NCI-H1930 (cell line): ENCODE data around the gene APBB2.
"Not testable (repeated sequence)": the region's sequence is repeated elsewhere in the genome, so short reads cannot be mapped to it uniquely, and the experiment has no call there.

Experiments
- DNase-seq, 2 experiments: peaks; one replicate each; lab custom pipeline; 2025; lab: John Stamatoyannopoulos, UW

APBB2 gene

DNA sequence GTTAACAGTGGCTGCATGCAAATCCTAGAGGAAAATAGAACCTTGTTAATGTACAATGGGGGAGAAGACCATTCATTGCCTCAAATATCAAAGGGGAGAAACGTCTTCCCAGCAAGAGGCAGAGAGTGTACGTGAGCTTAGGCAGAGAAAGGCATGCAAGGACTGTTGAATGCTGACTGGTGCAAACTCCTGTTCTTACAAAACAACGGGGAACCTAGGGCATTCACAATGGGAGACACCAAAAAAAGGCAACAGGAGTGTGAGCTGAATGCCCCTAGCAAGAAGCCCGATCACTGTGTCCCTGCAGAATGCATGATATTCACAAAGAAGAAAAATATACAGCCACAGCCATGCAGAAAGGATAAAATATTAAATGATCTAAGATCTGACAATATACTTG lies 279.7 kb downstream of the APBB2 start:
- no peak for DNase-seq

DNA sequence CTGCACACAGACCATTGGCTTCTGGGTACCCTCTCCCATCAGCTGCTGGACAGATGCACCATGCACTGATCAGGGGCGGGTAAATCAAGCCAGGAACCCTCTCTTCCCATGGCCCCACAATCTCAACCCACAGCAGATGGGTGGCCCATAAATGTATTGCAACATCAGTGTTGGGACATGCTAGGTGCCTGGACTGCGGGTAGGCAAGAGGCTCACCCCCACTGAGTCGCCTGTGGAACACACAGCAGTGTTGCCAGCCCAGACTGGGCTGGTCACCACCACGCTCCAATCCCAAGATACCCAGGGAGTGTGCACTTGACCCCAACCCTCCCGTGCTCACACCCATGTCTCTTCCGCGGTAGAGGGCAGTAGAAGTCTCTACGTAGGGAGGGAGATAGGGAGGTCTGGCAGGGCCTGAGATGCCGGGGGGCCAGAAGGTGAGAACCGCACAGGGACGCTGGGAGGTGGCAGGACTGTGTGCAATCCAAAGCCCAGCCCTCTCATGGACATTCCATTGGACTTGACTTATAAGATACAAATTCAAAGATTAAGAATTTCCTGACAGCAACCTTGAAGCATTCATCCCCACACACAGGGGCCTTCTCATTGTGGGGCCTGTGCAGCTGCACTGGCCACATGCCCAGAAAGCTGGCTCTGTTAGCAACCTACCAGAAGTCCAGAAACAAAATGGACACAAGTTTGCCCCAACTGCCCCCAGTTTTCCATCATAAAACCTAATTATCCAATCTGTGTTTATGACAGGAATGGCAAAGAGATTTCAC lies 280.9 kb downstream of the APBB2 start:
- DNase-seq, result no peak

DNA sequence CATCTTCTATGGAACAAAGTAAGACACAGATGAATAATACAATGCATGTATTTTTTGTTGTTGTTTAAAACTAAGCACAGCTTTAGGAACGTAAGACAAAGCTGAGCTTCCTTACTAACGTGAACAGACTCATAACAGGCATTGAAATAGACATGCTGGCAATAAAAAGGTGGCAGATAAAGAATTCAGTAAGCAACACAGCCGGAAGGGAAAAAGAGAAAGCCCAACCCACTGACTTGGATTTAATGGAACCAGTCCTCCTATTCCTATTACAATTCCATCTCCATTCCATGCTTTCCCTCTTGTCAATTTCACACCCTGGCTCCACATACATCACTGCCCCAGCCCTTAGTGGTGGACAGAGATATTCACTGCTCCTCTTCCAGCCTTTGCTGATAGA lies 282.5 kb downstream of the APBB2 start:
- DNase-seq, result no peak

DNA sequence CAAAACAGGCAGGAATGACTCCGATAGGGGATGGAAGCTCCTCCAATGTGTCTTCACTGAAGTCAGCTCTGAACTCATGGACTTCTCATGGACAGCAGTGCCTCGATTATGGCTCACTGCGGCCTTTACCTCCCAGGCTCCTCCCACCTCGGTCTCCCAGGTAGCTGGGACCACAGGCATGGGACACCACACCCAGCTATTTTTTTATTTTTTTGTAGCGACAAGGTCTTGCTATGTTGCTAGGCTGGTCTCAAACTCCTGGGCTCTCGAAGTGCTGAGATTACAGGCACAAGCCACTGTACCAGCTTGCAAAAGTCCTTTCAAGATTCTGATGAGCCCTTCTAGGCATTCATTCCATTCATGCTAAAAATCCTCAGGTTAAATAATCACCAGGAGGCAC lies 283.1 kb downstream of the APBB2 start:
- no peak for DNase-seq

DNA sequence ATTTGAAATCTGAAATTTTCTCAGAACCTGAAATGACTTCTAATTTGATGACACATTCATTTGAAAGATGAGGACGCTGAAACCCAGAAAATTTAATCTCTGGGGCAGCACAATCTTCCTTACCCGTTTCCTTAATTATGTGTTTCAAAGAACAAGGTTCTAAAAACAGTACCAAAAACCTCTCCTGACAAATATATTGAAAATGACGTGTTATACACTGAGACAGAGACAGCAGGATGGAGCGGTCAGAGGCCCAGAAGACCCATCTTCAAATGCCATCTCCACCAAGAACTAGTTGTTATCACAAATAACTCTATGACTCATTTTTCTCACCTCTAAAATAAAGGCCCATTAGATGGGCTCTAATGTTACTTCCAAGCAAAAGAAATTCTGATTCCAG lies 287.3 kb downstream of the APBB2 start:
- DNase-seq, result no peak

DNA sequence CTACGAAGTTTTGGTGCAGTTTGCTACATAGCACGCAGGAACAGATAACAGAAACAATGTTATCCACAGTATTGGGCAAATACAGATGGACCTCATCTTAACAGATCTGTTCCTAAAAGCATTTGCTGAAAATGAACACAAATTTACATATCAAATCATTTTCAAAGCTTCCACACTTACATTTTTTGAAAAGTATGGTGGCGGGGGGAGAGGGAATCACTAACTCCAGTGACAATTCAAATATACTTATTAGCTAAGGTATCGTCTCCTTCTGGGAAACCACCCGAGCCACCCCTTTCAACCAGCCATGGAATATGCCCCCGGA lies 289.6 kb downstream of the APBB2 start:
- no peak for DNase-seq

DNA sequence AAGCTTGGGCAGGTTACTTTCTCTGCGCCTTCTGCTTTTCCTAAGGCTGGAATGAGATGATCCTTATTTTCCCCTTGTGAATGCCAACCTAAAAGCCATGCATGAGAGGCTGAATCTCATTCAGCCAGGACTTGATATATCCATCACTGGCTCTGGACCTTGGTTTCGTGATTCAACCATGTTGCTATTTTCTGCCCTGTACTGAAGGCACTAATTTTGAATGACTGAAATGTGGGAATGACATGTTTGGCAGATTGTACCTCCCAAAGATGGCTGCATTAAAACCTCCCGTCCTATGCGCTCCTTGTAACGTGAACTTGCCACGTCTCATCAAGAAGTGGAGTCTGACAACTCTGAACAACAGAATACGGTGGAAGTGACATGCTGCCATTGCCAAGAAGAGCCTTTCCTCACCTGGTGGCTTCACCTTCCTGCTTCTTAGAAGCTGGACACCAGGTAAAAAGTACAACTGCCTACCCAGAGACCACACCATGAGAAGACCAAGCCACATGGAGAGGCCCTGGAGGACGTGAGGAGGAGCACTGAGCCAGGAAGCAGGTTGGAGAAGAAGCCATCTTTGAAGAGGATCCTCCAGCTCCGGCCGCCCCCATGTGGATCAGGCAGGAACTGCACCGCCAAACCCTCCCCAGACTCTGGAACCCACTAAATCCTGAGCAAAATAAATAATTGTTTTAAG lies 290.1 kb downstream of the APBB2 start:
- DNase-seq, result no peak

DNA sequence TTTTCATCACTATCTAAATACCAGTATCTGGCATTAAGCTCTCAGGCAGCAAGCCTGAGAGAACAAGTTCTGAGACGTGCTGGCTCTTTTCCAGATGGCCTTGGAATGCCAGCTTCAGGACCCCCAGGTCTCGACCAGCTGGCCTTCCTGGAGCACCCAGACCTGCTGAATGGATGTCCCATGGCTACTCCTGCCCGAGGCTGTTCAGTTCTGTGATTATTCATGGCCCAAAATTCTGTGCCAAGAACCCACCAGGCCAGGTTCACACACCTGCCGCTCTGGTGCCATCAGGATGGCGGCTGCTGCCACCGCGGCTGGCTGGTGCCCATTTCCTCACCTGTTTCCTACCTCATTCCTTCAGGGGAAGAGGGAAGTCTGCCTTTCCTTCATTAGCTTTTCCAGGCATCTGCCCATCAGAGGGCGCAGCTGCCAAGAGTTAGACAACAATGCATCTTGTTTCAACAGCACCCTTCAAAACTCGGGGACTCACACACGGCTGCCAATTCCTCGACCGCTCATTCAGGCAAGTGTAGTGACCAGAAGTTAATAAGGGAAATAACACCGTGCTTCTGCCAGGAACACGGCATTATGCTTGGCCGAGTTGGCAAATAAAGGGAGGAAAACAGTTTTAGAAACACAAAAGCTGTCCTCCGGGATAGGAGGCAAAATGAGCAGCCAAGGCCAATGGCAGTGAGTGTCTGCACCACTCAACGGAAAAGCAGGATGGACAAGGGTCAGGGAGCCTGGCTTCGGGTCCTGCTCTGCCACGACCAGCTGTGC lies 290.8 kb downstream of the APBB2 start:
- no peak for DNase-seq

DNA sequence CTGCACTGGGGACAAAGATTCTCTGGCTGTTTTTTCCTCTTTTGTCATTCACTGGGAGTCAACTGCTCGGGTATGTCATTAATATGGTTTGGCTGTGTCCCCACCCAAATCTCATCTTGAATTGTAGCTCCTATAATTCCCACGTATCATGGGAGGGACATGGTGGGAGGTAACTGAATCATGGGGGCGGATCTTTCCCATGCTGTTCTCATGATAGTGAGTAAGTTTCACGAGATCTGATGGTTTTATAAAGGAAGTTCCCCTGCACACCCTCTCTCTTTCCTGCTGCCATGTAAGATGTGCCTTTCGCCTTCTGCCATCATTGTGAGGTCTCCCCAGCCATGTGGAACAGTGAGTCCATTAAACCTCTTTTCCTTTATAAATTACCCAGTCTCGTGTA lies 294.4 kb downstream of the APBB2 start:
- DNase-seq, result not testable (repeated sequence)

DNA sequence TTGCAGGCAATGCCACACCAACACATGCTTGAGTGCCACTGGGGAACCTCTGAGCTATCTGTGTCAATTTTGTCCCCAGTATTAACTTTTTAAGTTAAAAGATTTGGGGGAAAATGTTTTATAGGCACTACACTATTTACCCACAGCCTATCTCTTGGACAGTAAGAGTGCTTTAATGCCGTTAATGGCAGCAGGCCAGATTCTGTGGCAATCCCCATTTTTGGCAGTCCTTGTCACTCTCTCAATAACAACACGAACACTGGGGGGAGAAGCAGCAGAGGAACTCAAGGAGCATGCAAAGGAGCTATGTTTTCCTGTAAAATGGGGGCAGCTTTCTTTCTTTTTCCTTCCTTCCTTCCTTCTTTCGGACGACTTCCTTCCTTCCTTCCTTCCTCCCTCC lies 296.0 kb downstream of the APBB2 start:
- no peak for DNase-seq

DNA sequence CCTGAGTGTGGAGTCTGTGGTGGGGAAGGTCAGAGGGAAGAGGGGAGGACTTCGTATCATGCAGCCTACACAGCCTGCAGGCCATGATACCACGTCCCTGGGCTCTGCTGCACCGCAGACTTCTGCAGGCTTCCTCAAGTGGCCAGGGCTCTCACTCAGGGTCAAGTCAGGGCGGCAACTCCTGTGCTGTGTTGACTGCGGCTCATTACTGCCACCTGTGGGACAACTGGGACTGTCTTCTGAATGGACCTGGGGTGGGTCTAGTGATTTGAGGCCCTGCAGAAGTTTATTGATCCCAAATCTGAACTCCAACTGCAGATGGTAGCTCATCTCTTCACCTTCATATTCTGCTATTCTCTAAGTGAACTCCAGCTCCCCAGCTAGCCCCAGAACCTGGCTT lies 297.5 kb downstream of the APBB2 start:
- no peak for DNase-seq

DNA sequence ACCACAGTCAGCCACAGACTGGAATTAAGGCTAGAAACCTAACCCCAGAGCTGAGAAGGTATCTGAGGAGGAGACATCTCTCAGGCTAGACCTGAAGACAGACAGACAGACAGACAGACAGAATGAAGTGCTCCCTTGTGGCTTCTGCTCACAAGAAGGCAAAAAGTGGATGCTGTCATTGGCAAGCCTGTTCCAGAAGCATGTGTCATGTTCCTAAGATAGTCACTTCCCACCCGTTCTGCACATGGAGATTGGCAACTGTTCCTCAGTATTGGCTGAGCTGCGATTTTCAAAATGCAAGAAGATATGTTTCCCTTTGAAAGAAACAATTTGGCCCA lies 298.2 kb downstream of the APBB2 start:
- no peak for DNase-seq

DNA sequence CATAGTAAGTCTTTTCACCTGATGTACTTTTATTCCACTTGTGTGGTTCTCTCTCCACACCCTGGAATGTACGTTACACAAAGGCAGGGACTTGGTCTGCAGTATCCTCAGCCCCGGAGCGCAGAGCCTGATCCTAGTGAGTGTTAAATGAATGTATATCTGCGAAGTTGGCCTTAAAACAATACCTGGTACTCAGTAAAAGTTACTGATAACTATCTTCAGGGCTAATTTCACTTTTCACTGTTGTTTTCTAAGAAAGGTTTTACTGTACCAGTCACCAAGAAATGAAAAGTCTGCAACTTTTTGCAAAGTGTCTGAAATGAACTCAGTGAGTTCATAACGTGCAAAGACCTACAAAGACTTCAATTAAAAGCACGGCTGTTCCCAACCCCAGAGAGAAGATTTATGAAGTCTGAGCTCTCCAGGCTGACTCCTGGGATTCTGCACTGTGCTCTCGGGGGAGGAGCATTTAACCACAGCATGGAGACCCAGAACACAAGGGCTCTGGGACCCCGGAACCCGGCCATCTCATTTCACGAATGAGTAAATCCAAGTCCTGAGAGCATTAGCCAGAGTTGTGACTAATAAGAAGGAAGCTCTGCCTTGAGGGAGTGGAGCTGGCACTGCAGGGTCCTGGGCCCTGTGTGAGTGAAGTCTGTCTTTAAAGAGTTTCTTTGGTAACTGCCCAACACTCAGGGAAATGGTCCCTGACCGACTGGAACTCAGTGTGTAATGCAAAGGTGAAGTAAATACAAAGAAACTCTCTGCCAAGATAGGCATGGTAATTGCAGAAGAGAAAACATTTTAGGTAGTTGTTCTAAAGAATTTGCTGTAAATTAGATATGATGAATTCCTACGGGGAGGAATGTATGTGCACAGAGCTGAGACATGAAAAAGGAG lies 298.8 kb downstream of the APBB2 start:
- no peak for DNase-seq

DNA sequence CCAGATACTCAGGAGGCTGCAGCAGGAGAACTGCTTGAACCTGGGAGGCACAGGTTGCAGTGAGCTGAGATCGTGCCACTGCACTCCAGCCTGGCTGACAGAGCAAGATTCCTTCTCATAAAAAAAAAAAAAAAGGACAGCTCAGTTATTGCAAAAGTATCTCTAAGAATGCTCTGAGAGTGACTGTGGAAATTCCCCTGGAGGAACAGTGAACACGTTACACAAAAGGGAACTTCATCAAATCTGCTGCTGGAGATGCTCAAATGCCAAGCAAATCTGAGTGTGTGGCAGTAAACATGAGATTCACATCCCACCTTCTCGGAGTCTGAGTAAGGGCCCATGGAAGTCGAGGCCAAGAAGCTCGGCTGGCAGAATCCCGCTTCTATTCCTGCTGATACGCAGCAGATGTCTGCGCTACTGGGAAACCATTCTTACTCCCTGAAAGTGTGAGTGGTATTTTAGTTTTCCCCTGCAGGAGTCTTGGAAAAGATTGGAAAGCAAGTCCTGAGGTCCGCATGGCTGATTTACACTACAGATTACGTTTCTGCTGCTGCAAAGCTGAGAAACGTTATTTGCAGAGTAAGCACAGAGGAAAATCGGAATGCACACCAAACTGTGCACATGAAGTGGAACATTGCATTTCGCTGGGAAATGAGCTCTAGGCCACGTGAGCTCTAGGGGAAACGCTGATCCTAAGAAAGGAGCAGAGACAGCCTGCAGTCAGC lies 301.7 kb downstream of the APBB2 start:
- DNase-seq, result no peak

DNA sequence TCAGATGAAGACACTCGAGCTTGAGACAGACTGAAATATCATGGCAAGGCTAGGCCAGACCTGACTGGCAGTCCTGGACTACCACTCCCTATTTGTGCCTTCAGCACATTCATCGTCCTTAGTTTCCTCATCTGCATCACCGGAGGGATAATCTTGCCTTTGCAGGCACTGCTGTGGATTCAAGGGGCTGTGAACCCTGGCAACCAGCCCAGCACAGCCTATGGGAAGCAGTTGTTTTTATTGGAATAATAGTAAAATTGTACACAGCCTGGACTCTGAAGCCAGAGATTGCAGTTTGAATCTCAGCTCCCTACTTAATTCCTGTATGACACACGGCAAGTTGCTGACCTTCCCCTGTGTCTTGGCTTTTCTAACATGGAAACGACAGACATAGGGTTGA lies 303.6 kb downstream of the APBB2 start:
- no peak for DNase-seq

DNA sequence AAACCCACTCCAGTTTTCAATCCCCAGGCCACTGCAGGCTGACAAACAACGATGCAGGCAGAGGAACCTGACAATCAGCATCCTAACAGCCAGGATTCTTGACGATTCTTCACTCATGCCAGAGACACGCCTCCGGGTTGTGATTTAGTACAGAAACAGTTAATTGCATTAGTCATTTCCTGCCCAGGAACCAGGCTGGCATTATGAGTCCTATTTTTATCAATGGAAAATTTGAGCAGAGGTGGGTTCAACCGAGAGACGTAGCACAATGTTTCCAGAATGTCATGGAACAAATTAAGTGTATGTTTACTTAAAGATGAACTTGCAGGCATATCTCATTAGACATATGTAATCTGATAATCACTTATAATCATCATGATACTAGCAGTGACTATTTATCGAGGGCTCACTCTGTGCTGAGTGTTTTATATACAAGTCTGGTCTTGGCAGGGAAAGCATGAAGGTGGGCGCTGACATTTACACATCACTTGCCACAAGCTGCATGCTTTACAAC lies 304.9 kb downstream of the APBB2 start:
- no peak for DNase-seq

DNA sequence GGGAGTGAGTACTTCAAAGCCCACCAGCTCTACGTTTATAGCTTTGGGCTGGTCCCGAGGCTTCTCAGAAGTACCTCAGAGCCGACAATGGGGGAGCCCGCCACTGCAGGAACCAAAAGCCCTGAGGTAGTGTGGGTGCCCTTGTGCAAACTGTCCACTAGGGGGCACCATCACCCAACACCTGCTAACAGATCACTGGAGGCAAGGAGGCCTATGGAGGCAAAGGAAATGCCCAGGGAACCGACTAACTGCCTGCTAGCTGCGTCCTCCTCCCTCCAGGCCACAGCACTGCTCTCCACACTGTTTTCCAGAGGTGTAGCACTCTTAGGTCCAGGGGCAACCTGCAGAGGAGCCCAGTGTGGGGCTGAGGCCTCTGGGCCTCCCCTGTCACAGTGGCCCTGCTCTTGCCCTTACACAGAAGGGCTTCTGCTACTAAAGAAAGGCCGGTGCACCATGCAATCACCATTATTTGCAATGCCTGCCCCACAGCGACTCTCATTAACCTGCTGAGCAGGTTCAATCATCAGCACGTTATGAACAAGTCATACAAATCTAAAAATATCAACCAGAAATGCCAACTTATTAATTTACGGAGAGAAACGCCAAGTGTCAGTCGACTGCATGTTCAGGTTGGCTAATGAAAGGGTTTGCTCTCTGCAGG lies 305.5 kb downstream of the APBB2 start:
- DNase-seq, result peak; percentile 38 to 40

DNA sequence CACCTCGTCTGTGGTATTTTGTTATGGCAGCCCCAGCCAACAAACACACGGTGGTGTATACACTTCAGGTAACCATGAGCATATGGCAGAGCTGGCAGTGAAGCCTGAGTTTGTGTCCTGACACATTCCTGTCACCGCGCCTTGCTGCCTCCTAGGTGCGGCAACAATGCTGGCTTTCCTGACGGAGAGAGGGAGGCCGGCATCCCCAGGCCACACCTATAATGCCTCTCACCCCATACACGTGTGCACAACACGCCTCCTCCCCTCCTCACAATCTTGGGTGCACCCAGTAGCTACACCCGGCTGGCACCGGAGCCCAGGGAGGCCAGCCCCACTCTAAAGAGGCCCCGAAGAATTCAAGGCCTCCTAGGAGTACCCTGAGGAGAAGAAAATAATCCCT lies 306.0 kb downstream of the APBB2 start:
- no peak for DNase-seq

DNA sequence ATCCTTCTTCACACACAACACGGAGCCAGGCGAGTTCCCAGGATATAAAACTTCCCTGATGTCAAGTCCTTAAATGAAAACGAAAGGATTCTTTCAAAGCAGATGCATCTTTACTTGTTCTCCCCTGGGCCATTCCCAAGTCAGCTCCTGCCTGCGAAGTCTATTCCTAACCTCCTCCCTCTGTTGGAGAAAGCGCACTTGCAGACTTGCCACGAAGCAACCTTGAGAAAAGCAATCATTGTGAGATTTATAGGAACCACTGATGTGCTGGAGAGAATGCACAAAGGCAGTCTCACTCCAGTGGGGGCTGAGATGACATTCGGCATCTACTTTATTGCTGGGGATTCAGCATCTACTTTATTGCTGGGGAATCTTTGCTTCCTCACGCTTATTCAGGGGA lies 308.9 kb downstream of the APBB2 start:
- DNase-seq, result no peak

DNA sequence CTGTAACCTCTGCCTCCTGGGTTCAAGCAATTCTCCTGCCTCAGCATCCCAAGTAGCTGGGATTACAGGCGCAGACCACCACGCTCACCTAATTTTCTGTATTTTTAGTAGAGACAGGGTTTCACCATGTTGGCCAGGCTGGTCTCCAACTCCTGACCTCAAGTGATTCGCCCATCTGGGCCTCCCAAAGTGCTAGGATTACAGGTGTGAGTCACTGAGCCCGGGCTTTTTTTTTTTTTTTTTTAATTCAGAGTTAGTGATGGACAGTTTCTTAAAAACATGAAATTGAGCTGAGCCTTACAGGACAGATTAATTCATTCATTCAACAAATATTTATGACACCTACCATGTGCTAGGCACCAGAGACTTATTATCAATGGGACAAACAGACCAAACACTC lies 313.8 kb downstream of the APBB2 start:
- DNase-seq, result not testable (repeated sequence)
